Measurements from ENCODE around the gene LHX4. TPM values are rescaled to one million over a fixed set of nuclear protein-coding genes. Genes with fewer than 3 reads are reported as not detected.
"Not testable (repeated sequence)": the region's sequence is repeated elsewhere in the genome, so short reads cannot be mapped to it uniquely, and the experiment has no call there.

Gene LHX4
- total RNA-seq, 2 donors from 2014 or later: not detected

GRCh38 chr1:180202588-180202987 lies 27.5 kb upstream of the LHX4 start:
- H3K27ac Mint-ChIP-seq; H3K27me3 Mint-ChIP-seq; H3K9me3 ChIP-seq (ENCODE audit: control insufficient read depth, low read length, poor library complexity, severe bottlenecking); H3K4me1 Mint-ChIP-seq; H3K4me3 Mint-ChIP-seq; H3K36me3 Mint-ChIP-seq (ENCODE audit: low read depth); DNase-seq; ATAC-seq: not testable (repeated sequence)

DNA sequence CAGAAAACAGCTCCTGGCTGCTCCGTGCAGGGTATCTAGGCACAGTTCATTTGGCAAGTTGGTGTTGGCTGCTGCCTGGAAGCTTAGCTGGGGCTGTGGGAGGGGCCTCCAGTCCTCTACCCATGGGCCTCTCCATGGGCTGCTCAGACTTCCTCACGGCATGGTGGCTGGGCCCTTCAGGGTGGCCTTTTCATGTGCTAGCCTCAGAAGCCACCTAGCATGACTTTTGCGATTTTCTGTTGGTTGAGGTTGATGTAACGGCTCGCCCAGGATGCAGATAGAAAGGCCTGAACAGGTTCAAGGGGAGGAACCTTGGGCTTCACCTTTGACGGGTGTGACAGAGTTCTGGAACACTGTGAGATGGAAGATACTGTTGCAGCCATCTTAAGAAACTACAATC lies 25.8 kb upstream of the LHX4 start:
- Mint-ChIP-seq H3K36me3 (ENCODE audit: low read depth) (no peaks in the 10 kb centered on the region), H3K4me3 (no peak overlapping the region), H3K27ac (no peak overlapping the region), H3K4me1 (no peaks in the 10 kb centered on the region), H3K27me3 (no peaks in the 10 kb centered on the region)
- ATAC-seq (no peak), DNase-seq (no peak)
- no peaks in the 10 kb centered on the region for H3K9me3 ChIP-seq (ENCODE audit: control insufficient read depth, low read length, poor library complexity, severe bottlenecking)

- Mint-ChIP-seq H3K27me3 (peaks cover 2% of the 10 kb centered on the region), H3K4me3 (no peak overlapping the region), H3K4me1 (no peaks in the 10 kb centered on the region), H3K36me3 (ENCODE audit: low read depth) (no peaks in the 10 kb centered on the region), H3K27ac (no peak overlapping the region)
- ATAC-seq (no peak), DNase-seq (no peak)
- H3K9me3 ChIP-seq (ENCODE audit: control insufficient read depth, low read length, poor library complexity, severe bottlenecking): no peaks in the 10 kb centered on the region
Observed at GRCh38 chr1:180206581-180206980, 23.5 kb upstream of the LHX4 start.

GRCh38 chr1:180208264-180208663 lies 21.8 kb upstream of the LHX4 start:
- peaks cover 7% of the 10 kb centered on the region for H3K27me3 Mint-ChIP-seq
- H3K4me1 Mint-ChIP-seq: peaks cover 1% of the 10 kb centered on the region
- H3K36me3 Mint-ChIP-seq (ENCODE audit: low read depth): no peaks in the 10 kb centered on the region
- H3K4me3 Mint-ChIP-seq: no peak overlapping the region
- no peaks in the 10 kb centered on the region for H3K9me3 ChIP-seq (ENCODE audit: control insufficient read depth, low read length, poor library complexity, severe bottlenecking)
- ATAC-seq (no peak), DNase-seq (no peak)
- no peak overlapping the region for H3K27ac Mint-ChIP-seq

- Mint-ChIP-seq H3K4me1 (peaks cover 9% of the 10 kb centered on the region), H3K27me3 (peaks cover 7% of the 10 kb centered on the region), H3K27ac (no peak overlapping the region), H3K36me3 (ENCODE audit: low read depth) (no peaks in the 10 kb centered on the region), H3K4me3 (no peak overlapping the region)
- H3K9me3 ChIP-seq (ENCODE audit: control insufficient read depth, low read length, poor library complexity, severe bottlenecking): no peaks in the 10 kb centered on the region
- ATAC-seq (no peak), DNase-seq (no peak)
Observed at GRCh38 chr1:180210008-180210620, 19.9 kb upstream of the LHX4 start.

DNA sequence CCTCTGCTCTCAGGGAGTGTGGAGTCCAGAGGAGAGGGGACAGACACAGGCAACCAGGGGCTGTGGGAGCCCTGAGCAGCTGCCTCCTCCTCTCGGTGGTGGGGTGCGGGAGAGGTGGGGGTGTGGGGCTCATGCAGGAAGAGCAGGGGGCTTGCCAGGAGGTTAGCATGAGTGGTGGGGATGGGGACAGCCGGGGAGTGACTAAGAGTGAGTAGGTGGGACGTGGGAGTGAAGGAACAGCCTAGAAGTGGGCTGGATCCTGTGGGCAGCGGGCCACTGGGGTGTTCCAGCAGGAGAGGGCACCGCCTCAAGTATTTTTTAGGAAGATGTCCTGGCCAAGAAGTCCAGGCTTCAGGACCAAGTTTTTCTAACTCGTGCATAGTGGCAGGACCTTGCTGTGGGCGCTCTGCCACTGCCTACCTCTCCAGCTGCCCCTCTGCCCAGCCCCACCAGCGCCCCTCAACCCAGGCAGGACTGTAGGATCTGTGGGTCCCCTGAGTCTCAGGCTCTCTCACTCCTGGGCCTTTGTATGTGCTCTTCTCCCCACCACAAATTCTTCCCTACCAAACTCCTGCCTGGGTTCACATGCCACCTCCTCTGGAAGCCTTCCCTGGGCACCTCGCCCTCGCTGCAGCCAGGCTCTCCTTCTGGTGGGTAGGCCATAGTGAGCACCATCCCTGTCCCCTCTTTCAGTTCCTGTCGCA lies 18.8 kb upstream of the LHX4 start:
- ATAC-seq (no peak), DNase-seq (no peak)
- Mint-ChIP-seq H3K36me3 (ENCODE audit: low read depth) (no peaks in the 10 kb centered on the region), H3K27me3 (peaks cover 7% of the 10 kb centered on the region), H3K27ac (no peak overlapping the region), H3K4me1 (peaks cover 9% of the 10 kb centered on the region), H3K4me3 (no peak overlapping the region)
- no peaks in the 10 kb centered on the region for H3K9me3 ChIP-seq (ENCODE audit: control insufficient read depth, low read length, poor library complexity, severe bottlenecking)

DNA sequence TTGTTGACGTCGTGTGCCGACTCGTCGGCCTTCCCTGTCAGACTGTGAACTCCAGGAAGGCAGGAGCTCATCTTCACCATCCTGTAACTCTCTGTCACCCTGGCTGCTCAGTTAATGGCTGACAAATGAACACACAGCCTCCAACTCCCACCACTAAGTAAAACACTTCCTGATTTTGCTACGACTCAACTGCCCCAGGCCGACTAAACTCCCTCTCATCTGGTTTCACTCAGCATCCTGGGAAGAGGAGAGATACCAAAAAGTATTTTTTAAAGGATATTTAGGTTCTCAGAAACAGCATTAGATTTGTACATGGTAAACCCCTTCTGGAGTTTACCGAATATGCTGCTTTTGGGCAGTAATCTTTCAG lies 18.2 kb upstream of the LHX4 start:
- no peak overlapping the region for H3K27ac Mint-ChIP-seq
- ATAC-seq (no peak), DNase-seq (no peak)
- H3K36me3 Mint-ChIP-seq (ENCODE audit: low read depth): no peaks in the 10 kb centered on the region
- peaks cover 9% of the 10 kb centered on the region for H3K4me1 Mint-ChIP-seq
- H3K27me3 Mint-ChIP-seq: peaks cover 7% of the 10 kb centered on the region
- H3K9me3 ChIP-seq (ENCODE audit: control insufficient read depth, low read length, poor library complexity, severe bottlenecking): no peaks in the 10 kb centered on the region
- H3K4me3 Mint-ChIP-seq: no peak overlapping the region

DNA sequence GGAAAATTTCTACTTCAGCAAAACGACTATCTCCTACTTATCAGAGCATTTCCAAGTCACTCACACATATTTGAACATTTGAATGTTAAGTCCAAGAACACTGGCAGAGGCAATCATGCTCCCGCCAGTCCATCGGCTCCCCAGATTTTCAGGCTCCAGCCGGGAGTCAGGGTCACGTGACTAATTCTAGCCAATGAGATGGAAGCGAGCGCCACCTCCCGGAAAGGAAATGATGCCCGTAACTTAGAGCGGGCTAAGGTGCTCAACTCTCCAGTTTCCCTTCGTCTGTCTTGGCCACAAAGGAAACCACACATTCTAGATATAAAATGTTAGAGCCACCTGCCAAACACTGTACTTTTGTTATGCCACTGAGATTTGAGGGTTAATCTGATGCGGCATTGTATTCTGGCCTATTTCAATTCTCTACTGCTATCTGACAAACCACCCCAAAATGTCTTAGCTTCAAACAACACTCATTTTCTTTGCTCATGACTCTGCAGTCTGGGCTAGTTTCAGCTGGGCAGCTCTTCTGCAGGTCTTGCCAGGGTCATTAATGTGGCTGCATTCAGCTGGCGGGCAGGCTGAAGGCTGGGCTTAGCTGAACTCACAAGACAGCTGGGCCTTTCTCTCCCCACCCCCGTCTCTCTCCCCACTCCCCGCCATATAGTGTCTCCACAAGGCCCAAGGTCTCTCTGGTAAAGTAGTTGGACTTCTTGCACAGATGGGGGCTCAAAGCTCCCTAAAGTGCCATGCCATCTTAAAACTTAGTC lies 16.5 kb upstream of the LHX4 start:
- H3K27ac Mint-ChIP-seq: peak overlapping the region; percentile 29
- peaks cover 9% of the 10 kb centered on the region for H3K4me1 Mint-ChIP-seq
- no peaks in the 10 kb centered on the region for H3K36me3 Mint-ChIP-seq (ENCODE audit: low read depth)
- peak overlapping the region; percentile 47 for H3K4me3 Mint-ChIP-seq
- no peaks in the 10 kb centered on the region for H3K9me3 ChIP-seq (ENCODE audit: control insufficient read depth, low read length, poor library complexity, severe bottlenecking)
- peak; percentile 78 for ATAC-seq
- peaks cover 7% of the 10 kb centered on the region for H3K27me3 Mint-ChIP-seq
- peak in 1 of 3 donors; percentile 31 for DNase-seq

GRCh38 chr1:180215856-180216625 lies 14.0 kb upstream of the LHX4 start:
- peaks cover 13% of the 10 kb centered on the region for H3K27me3 Mint-ChIP-seq
- H3K36me3 Mint-ChIP-seq (ENCODE audit: low read depth): no peaks in the 10 kb centered on the region
- H3K9me3 ChIP-seq (ENCODE audit: control insufficient read depth, low read length, poor library complexity, severe bottlenecking): no peaks in the 10 kb centered on the region
- peaks cover 9% of the 10 kb centered on the region for H3K4me1 Mint-ChIP-seq
- H3K4me3 Mint-ChIP-seq: no peak overlapping the region
- no peak for DNase-seq
- no peak overlapping the region for H3K27ac Mint-ChIP-seq
- ATAC-seq: no peak

GRCh38 chr1:180217006-180217405 lies 13.1 kb upstream of the LHX4 start:
- ATAC-seq: no peak
- Mint-ChIP-seq H3K27me3 (peaks cover 13% of the 10 kb centered on the region), H3K36me3 (ENCODE audit: low read depth) (no peaks in the 10 kb centered on the region), H3K4me1 (peaks cover 9% of the 10 kb centered on the region), H3K27ac (no peak overlapping the region), H3K4me3 (no peak overlapping the region)
- no peak for DNase-seq
- no peaks in the 10 kb centered on the region for H3K9me3 ChIP-seq (ENCODE audit: control insufficient read depth, low read length, poor library complexity, severe bottlenecking)

DNA sequence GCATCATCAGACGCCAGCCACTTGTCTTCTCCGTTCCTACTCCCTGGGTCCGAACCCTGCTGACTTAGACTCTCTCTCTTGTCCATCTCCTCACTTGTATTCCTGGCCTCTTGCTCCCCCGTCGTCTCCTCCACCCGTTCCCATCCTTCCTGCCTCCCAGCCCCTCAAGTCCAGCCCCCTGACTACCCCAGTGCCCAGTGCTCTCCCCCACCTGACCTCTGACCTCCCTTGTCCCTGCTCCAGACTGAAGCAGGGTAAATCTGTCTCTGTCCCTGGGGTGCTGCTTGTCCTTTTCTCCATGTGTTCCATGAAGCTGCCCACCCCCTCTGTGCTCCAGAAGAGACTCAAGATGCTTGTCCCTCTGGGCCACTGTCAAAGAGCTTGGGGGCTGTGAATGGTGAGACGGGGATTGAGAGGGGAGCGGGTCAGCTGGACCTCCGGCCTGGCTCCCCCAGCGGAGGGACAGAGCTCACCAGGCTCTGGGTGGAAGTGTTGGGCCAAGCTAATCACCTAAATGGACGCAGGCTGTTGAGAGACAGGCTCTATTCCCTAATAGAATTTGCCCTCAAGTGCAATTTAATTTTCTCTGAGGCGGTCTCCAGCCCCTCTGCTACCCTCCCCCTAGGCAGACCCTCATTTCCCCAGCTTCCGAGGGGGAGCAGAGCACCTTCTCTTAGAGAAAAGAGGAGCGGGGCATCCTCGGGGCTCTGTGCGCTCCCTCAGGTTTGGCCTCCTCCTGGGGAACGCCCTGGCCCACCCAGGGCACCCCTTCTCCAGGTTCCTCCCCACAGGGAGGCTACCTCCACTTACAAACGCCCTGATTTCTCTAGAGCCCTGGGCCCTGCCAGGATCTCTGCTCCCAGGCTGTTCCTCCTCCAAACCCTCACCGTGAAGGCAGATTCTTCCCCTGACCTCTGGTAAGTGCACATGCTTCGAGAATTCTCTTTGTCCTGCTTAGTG lies 11.0 kb upstream of the LHX4 start:
- Mint-ChIP-seq H3K4me3 (no peak overlapping the region), H3K27me3 (peaks cover 33% of the 10 kb centered on the region), H3K4me1 (no peaks in the 10 kb centered on the region), H3K36me3 (ENCODE audit: low read depth) (no peaks in the 10 kb centered on the region), H3K27ac (no peak overlapping the region)
- H3K9me3 ChIP-seq (ENCODE audit: control insufficient read depth, low read length, poor library complexity, severe bottlenecking): no peaks in the 10 kb centered on the region
- ATAC-seq (no peak), DNase-seq (no peak)

- Mint-ChIP-seq H3K4me3 (no peak overlapping the region), H3K4me1 (no peaks in the 10 kb centered on the region), H3K27ac (no peak overlapping the region), H3K27me3 (peaks cover 39% of the 10 kb centered on the region), H3K36me3 (ENCODE audit: low read depth) (peaks cover 3% of the 10 kb centered on the region)
- DNase-seq (no peak), ATAC-seq (no peak)
- no peaks in the 10 kb centered on the region for H3K9me3 ChIP-seq (ENCODE audit: control insufficient read depth, low read length, poor library complexity, severe bottlenecking)
Observed at GRCh38 chr1:180219776-180220175, 10.3 kb upstream of the LHX4 start.

All from T-helper 17 cell (primary cell).